ENCODE results near the gene ADAMTSL2.

GRCh38 chr9:133485531-133486260 lies 48.8 kb upstream of the ADAMTSL2 start:
- TF ChIP-seq CTCF (conservative IDR thresholded peaks at IDR 0.05 in 1 of 2, IDR thresholded peaks at IDR 0.05 in 1 of 2; ENCODE audit: low read depth in 1 of 2, low read length in 2 of 2), result no peak
- no peak for TF ChIP-seq EZH2 (IDR thresholded peaks at IDR 0.05; ENCODE audit: low read length, missing control alignments)
